ENCODE measurements around the gene TNP2.

TNP2 gene

GRCh38 chr16:11278681-11279628 lies 9.8 kb upstream of the TNP2 start:
- no peak for DNase-seq (ENCODE audit: low read depth in 2 of 2, low spot score in 1 of 2)

- DNase-seq (ENCODE audit: low read depth in 2 of 2, low spot score in 1 of 2) = no peak
Measured at GRCh38 chr16:11277607-11278337, 8.6 kb upstream of the TNP2 start.

GRCh38 chr16:11276896-11277593 lies 7.9 kb upstream of the TNP2 start:
- DNase-seq (ENCODE audit: low read depth in 2 of 2, low spot score in 1 of 2) = no peak

- no peak for DNase-seq (ENCODE audit: low read depth in 2 of 2, low spot score in 1 of 2)
Measured at GRCh38 chr16:11276143-11276895, 7.2 kb upstream of the TNP2 start, which contains the start of gene PRM2. Gene PRM2 (minus strand): TSS chr16:11276480. CDS start chr16:11276370, 110 bp downstream.

- DNase-seq (ENCODE audit: low read depth in 2 of 2, low spot score in 1 of 2) = no peak
Measured at GRCh38 chr16:11274964-11275363, 5.8 kb upstream of the TNP2 start.

- DNase-seq (ENCODE audit: low read depth in 2 of 2, low spot score in 1 of 2) = no peak
Measured at GRCh38 chr16:11273721-11274324, 4.7 kb upstream of the TNP2 start.

GRCh38 chr16:11272921-11273720 lies 4.0 kb upstream of the TNP2 start, which contains the start of gene PRM3:
Gene PRM3 (minus strand): TSS chr16:11273629. CDS start chr16:11273595, 34 bp downstream.
- no peak for DNase-seq (ENCODE audit: low read depth in 2 of 2, low spot score in 1 of 2)

GRCh38 chr16:11272484-11272883 lies 3.4 kb upstream of the TNP2 start:
- DNase-seq (ENCODE audit: low read depth in 2 of 2, low spot score in 1 of 2) = no peak

- DNase-seq (ENCODE audit: low read depth in 2 of 2, low spot score in 1 of 2) = no peak
Measured at GRCh38 chr16:11271610-11272009, 2.5 kb upstream of the TNP2 start.

- DNase-seq (ENCODE audit: low read depth in 2 of 2, low spot score in 1 of 2) = no peak
Measured at GRCh38 chr16:11270602-11271162, 1.6 kb upstream of the TNP2 start.

GRCh38 chr16:11265124-11265523 lies 4.0 kb downstream of the TNP2 start:
- no peak for DNase-seq (ENCODE audit: low read depth in 2 of 2, low spot score in 1 of 2)

GRCh38 chr16:11264155-11264832 lies 4.8 kb downstream of the TNP2 start:
- DNase-seq (ENCODE audit: low read depth in 2 of 2, low spot score in 1 of 2) = no peak

- DNase-seq (ENCODE audit: low read depth in 2 of 2, low spot score in 1 of 2) = no peak
Measured at GRCh38 chr16:11263737-11264136, 5.4 kb downstream of the TNP2 start.

- no peak for DNase-seq (ENCODE audit: low read depth in 2 of 2, low spot score in 1 of 2)
Measured at GRCh38 chr16:11262915-11263314, 6.2 kb downstream of the TNP2 start.

- no peak for DNase-seq (ENCODE audit: low read depth in 2 of 2, low spot score in 1 of 2)
Measured at GRCh38 chr16:11260596-11260966, 8.5 kb downstream of the TNP2 start.

GRCh38 chr16:11259655-11260595 lies 9.2 kb downstream of the TNP2 start:
- DNase-seq (ENCODE audit: low read depth in 2 of 2, low spot score in 1 of 2) = no peak

Measured in stimulated activated CD8-positive, alpha-beta memory T cell treated with anti-CD3 and anti-CD28 coated beads, Interleukin-4, amount 100 ng/mL, for 4 hours (primary cell).